HG02970 (cell line): ENCODE results near the gene PPP2R5C.
A peak's percentile ranks its signal among the peaks of the same experiment; 100 is the strongest.

Experiments used
- ATAC-seq: cut with Tn5 transposase; IDR thresholded peaks from one replicate; pipeline ENCODE4 v1.9.1; 2021; ENCODE audit warnings: mild to moderate bottlenecking, moderate library complexity, moderate number of reproducible peaks; ENCODE audit not compliant: unreplicated experiment, low FRiP score

The PPP2R5C gene

DNA sequence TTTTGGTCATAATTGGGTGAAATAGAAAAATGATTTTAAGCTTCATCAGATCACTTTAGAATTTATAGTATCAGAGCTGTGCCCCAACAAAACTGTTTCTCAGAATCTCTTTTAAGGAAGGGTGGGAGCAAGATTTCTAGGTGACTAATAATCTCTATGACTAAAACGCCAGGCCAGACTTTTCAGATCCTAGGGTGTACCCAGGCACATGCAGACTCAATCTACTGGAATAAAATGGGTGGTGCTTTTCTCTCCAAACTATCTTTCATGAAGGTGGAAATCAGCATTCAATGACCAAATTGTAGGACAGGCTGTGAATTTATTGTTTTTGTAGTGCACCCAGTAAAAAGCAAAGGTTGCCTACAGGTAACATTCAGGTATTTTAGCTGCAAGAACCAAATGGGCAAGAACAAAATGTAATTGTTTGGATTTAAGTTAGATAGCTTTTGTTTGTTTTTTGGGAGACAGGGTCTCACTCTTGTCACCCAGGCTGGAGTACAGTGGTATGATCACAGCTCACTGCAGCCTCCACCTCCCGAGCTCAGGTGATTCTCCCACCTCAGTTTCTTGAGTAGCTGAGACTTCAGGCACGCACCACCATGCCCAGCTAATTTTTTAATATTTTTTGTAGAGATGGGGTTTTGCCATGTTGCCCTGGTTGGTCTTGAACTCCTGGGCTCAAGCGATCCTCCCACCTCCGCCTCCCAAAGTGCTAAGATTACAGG is 49.5 kb downstream of the PPP2R5C start:
- ATAC-seq: no peak

DNA sequence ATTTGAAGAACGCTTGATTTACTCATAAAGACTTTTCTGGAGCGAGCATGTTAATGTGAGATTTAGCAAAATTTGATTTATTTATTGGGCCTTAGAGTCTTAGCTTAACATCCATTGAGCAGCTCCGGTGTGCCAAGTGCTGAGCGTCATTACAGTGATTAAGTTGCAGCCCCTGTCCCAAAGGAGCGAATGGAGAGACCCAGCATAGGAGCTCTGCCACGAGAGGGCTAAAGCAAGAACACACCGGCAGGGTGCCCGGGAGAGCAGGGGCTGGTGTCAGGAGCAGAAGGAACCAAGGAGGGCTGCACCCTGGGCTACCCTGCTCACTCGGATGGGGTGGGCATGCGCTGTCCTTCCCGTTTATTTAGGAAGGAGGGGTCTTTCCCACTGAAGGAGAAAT is 50.6 kb downstream of the PPP2R5C start:
- no peak for ATAC-seq

DNA sequence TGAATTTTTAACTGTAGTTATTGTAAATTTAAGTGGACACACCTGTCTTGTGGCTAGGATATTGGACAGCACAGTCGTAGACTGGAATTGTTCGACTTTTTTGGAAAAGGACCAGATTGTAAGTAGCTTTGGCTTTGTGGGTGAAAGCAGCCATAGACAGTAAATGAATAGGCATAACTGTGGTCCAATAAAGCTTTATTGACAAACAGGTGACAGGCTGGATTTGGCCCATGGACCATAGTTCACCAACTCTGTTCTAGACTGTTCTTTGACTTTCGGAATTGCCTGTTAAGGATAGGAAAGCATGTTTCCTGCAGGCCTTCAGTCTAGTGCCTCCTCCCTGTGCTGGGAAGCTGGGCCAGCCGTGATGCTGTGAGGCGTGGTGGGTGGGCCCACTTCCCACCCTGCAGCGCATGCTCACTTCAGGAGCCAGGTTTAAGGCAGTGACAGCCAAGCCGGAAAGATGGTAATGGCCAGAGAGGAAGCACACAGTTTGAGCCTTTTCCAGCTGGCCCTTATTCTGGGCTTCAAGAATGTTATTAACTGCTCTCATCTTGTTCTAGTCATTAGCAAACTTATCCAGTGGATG is 51.8 kb downstream of the PPP2R5C start:
- no peak for ATAC-seq

- no peak for ATAC-seq
These were observed 52.3 kb downstream of the PPP2R5C start for GRCh38 chr14:101813833-101814232.

- no peak for ATAC-seq
These were observed 53.4 kb downstream of the PPP2R5C start for GRCh38 chr14:101814934-101815333.

- no peak for ATAC-seq
These were observed 54.5 kb downstream of the PPP2R5C start for GRCh38 chr14:101815994-101816393.

GRCh38 chr14:101817501-101818001 is 56.0 kb downstream of the PPP2R5C start:
- ATAC-seq: no peak

GRCh38 chr14:101819251-101819990 is 57.9 kb downstream of the PPP2R5C start:
- no peak for ATAC-seq

- no peak for ATAC-seq
These were observed 58.8 kb downstream of the PPP2R5C start for GRCh38 chr14:101820283-101820798.

DNA sequence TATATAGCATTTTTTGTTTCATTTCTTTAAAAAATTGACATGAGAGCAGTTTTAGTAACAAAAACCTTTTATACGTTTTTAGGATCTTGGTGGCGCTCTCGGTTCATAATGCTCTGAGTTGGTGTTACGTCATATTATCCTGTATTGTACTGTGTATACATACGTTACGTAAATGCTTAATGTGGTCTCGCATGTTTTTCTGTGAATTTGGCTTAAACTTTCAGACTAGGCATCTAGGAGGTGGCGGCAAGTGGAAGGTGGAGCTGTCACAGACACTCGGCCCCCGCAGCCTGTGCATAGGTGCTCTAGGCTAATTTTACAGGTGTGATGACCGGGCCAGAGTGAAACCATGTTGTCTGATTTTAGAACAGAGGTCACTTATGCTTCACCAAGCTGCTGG is 60.0 kb downstream of the PPP2R5C start:
- ATAC-seq: no peak

GRCh38 chr14:101823066-101823465 is 61.6 kb downstream of the PPP2R5C start:
- ATAC-seq: no peak

DNA sequence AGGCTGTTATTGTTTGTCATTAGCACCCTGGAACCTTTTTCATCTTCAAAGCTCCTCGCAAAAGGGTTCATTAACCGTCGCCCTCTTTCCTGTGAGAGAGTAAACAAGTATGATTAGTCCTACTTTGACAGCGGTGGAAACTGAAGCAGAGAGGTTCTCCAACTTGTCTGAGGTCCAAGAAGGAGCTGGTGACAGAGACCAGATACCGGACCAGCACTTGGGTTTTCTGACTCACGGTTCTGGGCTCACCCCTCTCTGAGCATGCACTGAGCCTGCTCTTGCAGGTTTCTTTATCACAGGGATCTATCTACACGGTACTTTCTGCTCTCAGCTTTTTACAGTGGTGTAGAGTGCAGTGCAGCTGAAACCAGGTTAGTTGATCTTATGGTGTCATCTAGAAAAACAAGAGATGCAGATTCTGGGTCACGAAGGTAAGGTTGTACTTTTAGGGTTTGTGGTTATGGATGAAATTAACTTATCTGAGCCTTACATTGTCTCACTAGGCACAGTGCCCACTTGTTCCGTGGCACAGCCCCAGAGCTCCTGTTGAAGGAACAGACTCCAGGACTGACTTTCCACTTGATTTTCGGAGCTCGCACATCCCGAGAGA is 62.1 kb downstream of the PPP2R5C start:
- peak; percentile 41 for ATAC-seq

DNA sequence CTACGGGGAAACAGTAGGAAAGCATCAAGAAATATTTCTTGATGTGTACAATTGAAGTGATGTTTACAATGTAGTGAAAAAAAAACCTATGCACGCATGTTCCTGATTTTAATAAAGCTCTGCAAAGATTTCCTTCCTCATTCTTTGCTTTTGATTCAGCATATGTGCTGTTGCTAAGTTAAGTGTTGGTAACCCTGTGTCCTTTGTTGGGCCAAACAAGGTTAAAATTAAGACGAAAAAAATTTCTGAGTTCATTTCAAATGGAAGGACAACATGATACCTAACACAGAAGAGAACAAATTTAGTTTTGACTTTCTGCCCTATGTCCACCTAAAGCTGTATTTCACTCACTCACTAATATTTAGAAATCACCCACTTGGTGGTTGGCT is 62.8 kb downstream of the PPP2R5C start:
- no peak for ATAC-seq

DNA sequence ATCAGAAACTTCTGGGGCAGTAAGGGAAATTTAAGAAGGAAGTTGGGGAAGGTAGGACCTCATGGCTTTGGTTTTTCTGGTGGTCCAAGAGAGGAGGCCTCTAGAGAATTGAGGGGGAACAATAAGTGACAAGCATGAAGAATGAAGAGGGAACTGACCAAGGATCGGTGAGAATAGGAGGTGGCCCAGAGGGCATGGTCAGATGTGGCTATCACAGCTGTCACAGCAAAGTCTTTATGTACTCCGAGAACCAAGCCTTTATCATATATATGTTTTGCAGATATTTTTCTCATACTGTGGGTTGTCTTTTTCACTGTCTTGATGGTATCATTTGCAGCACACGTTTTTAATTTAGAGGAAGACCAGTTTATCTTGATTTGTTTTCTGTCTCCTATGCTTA is 64.3 kb downstream of the PPP2R5C start:
- ATAC-seq: no peak

DNA sequence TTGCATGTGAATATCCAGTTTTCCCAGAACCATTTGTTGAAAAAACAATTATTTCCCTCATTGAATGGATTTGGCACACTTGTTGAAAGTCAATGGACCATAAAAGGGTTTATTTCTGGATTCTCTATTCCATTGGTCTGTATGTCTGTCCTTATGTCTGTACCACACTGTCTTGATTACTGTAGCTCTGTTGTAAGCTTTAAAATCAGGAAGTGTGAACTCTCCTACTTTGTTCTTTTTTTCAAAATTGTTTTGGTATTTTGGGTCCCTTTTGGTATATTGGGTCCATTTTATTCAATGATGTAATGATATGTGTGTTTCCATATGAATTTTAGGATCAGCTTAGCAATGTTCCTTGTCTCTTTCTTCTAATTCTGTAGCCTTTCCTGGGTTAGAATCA is 64.8 kb downstream of the PPP2R5C start:
- no peak for ATAC-seq

GRCh38 chr14:101827286-101827685 is 65.8 kb downstream of the PPP2R5C start:
- ATAC-seq: no peak

GRCh38 chr14:101828046-101828445 is 66.5 kb downstream of the PPP2R5C start:
- no peak for ATAC-seq

DNA sequence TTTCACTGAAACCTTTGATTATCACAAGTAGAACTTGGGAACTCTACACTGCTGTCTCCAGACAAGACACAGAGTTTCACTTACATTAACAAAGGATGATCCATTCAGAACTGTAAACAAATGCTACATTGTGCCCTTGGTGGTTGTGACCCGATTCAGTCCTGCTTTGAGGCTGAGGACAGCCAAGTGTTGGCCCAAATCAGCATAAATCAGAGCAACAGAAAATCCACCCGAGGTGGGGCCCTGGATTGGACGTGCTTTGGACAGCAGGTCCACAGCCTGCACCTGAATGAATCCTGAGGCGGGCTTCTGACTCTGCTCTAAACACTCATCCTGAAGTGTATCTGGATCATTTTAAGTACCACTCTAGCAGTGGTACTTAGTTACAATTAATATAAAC is 68.8 kb downstream of the PPP2R5C start:
- ATAC-seq: no peak

DNA sequence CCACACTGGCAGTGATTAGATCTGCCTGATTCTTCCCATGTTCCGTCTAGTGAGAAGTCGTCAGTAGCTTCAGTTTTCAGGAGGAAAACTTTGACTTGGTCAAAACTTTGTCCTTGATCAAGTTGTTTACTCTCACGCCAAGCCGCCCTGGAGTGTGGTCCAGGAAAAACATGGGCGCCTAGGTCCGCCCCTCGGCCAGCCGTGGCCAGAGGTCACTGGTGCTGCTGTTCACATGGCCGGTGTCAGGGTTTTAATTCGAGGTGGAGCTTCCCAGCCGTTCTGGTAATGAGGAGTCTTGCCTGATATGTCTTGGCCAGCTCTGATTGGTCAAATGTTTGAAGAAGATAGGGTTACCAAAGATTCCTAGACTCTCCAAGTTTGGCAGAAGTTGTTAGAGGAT is 71.5 kb downstream of the PPP2R5C start:
- ATAC-seq: no peak

DNA sequence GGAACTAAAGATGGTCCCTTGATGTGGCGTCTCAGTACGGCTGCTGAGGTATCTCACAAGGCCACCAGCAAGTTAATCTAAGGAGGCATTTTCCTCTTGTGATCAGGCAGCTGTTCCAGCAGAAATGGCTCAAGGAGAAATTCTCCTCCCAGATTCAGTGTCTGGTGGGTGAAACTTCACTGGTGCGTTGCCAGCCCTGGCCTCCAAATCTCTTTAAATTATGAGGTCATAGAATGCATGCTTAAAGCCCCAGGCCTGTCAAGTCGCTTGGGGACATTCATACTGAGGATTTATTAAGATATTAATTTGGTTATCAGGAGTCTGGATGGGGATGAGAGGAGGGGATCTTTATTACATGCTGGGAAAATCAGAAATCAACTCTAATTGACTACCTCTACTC is 72.9 kb downstream of the PPP2R5C start:
- no peak for ATAC-seq
